Measurements from ENCODE around the gene DNAH17. TPM values are rescaled to one million over a fixed set of nuclear protein-coding genes. Genes with fewer than 3 reads are reported as not detected.
A peak's percentile ranks its signal among the peaks of the same experiment; 100 is the strongest.

The DNAH17 gene
- total RNA-seq, 1 donor from 2014 or later = 1.3 TPM

GRCh38 chr17:78421534-78422266 is 155.5 kb downstream of the DNAH17 start:
- peak; percentile 97 for TF ChIP-seq CTCF (IDR thresholded peaks at IDR 0.05; ENCODE audit: partially characterized antibody, unreplicated experiment)
- Mint-ChIP-seq H3K27ac (ENCODE audit: unreplicated experiment) (no peak overlapping the region), H3K4me1 (ENCODE audit: low read depth, unreplicated experiment) (peaks cover 37% of the 10 kb centered on the region), H3K4me3 (ENCODE audit: unreplicated experiment) (no peak overlapping the region), H3K27me3 (ENCODE audit: unreplicated experiment) (peaks cover 4% of the 10 kb centered on the region), H3K9me3 (ENCODE audit: unreplicated experiment) (peaks cover 5% of the 10 kb centered on the region), H3K36me3 (ENCODE audit: unreplicated experiment) (peaks cover 6% of the 10 kb centered on the region)
- peak; percentile 89 for DNase-seq

GRCh38 chr17:78421084-78421533 is 156.1 kb downstream of the DNAH17 start:
- H3K4me3 Mint-ChIP-seq (ENCODE audit: unreplicated experiment) = peak overlapping the region; percentile 61
- no peak overlapping the region for H3K27ac Mint-ChIP-seq (ENCODE audit: unreplicated experiment)
- TF ChIP-seq CTCF (IDR thresholded peaks at IDR 0.05; ENCODE audit: partially characterized antibody, unreplicated experiment) = no peak

GRCh38 chr17:78419970-78420815 is 157.0 kb downstream of the DNAH17 start:
- Mint-ChIP-seq H3K27ac (ENCODE audit: unreplicated experiment) (peak overlapping the region; percentile 87), H3K4me1 (ENCODE audit: low read depth, unreplicated experiment) (peaks cover 39% of the 10 kb centered on the region), H3K27me3 (ENCODE audit: unreplicated experiment) (peaks cover 4% of the 10 kb centered on the region), H3K4me3 (ENCODE audit: unreplicated experiment) (peak overlapping the region; percentile 67), H3K9me3 (ENCODE audit: unreplicated experiment) (peaks cover 5% of the 10 kb centered on the region), H3K36me3 (ENCODE audit: unreplicated experiment) (peaks cover 6% of the 10 kb centered on the region)
- TF ChIP-seq CTCF (IDR thresholded peaks at IDR 0.05; ENCODE audit: partially characterized antibody, unreplicated experiment) = no peak
- DNase-seq = peak; percentile 64

More at GRCh38 chr17:78421084-78421533, 156.1 kb downstream of the DNAH17 start:
- H3K4me1 Mint-ChIP-seq (ENCODE audit: low read depth, unreplicated experiment) = peaks cover 39% of the 10 kb centered on the region
- no peak for DNase-seq
- H3K27me3 Mint-ChIP-seq (ENCODE audit: unreplicated experiment) = peaks cover 4% of the 10 kb centered on the region
- peaks cover 5% of the 10 kb centered on the region for H3K9me3 Mint-ChIP-seq (ENCODE audit: unreplicated experiment)
- H3K36me3 Mint-ChIP-seq (ENCODE audit: unreplicated experiment) = peaks cover 6% of the 10 kb centered on the region

- no peak for TF ChIP-seq CTCF (IDR thresholded peaks at IDR 0.05; ENCODE audit: partially characterized antibody, unreplicated experiment)
- Mint-ChIP-seq H3K27ac (ENCODE audit: unreplicated experiment) (peak overlapping the region; percentile 31), H3K27me3 (ENCODE audit: unreplicated experiment) (peaks cover 7% of the 10 kb centered on the region), H3K4me3 (ENCODE audit: unreplicated experiment) (no peak overlapping the region), H3K36me3 (ENCODE audit: unreplicated experiment) (peaks cover 6% of the 10 kb centered on the region), H3K9me3 (ENCODE audit: unreplicated experiment) (peaks cover 5% of the 10 kb centered on the region), H3K4me1 (ENCODE audit: low read depth, unreplicated experiment) (peaks cover 51% of the 10 kb centered on the region)
- DNase-seq = no peak
Measured at GRCh38 chr17:78418326-78419026, 158.7 kb downstream of the DNAH17 start.
